NB4 (cell line): ENCODE data around the gene CLEC4M.

Experiments
- DNase-seq: peaks from one replicate; pipeline ENCODE4 v3.0.0; 2010; ENCODE audit warnings: low read depth
- H3K4me3 ChIP-seq: one replicate; pipeline ENCODE4 v1.5.1; 2011; ENCODE audit warnings: mild to moderate bottlenecking, low read depth, low read length, moderate library complexity
- MYC ChIP-seq: IDR thresholded peaks from 2 replicates; pipeline ENCODE4 v1.6.1; 2011; ENCODE audit warnings: low read depth, low read length
- POLR2A ChIP-seq: IDR thresholded peaks from 2 replicates; pipeline ENCODE4 v1.6.1; 2011; ENCODE audit warnings: mild to moderate bottlenecking; ENCODE audit not compliant: insufficient read length; ENCODE audit errors: extremely low read depth
- TF ChIP-seq, protein P1 (sequence below): IDR thresholded peaks from one replicate; pipeline ENCODE4 v1.5.1; 2012; ENCODE audit warnings: low read depth, low read length
- TF ChIP-seq, protein P2 (sequence below): IDR thresholded peaks from 2 replicates; pipeline ENCODE4 v1.6.1; 2011; ENCODE audit warnings: low read depth, low read length

CLEC4M gene

DNA sequence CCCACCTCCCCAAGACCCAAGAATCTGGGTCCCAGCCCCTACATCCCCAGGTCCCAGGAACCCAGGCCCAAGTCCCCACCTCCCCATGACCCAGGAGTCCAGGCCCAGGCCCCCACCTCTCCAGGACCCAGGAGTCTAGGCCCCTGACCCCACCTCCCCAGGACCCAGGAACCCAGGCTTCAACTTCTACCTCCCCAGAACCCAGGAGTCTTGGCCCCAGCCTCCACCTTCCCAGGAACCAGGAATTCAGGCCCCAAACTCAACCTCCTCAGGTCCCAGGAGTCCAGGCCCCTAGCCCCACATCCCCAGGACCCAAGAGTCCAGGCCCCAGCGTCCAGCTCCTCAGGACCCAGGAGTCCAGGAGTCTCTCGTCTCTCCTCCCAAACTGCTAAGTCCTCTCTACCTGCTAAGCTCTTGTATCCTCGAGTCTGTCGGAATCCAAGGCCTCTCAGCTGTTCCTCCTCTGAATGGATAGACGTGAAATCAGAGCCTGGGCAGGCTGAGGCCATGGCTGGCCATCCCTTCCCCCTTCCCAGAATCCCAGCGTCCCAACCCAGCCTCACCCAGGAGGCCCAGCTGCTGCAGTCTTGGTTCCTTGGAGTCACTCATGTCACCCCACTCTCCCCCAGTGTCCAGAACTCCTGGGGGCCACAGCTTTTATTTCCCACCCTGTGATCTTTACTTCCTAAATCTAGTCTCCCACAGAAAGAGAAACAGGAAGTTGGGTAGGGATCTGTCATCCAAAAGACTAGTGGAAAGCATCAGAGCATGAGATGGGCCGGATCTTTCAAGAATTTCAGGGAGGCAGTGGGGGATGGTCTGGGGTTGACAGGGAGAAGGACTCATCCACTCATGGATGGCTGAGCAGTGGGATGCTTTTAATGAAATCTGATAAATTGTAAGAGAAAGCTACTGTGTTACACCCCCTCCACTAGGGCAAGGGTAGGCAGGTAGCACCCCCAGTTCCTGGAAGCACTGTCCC, 15.8 kb upstream of the CLEC4M start, which contains the start of gene CD209:
Gene CD209, minus strand, starts transcription at position 632 of the 982 bp plus-strand sequence. Its CDS starts 23 bp downstream, at position 609.
- DNase-seq, result no peak
- TF ChIP-seq, protein P1, sequence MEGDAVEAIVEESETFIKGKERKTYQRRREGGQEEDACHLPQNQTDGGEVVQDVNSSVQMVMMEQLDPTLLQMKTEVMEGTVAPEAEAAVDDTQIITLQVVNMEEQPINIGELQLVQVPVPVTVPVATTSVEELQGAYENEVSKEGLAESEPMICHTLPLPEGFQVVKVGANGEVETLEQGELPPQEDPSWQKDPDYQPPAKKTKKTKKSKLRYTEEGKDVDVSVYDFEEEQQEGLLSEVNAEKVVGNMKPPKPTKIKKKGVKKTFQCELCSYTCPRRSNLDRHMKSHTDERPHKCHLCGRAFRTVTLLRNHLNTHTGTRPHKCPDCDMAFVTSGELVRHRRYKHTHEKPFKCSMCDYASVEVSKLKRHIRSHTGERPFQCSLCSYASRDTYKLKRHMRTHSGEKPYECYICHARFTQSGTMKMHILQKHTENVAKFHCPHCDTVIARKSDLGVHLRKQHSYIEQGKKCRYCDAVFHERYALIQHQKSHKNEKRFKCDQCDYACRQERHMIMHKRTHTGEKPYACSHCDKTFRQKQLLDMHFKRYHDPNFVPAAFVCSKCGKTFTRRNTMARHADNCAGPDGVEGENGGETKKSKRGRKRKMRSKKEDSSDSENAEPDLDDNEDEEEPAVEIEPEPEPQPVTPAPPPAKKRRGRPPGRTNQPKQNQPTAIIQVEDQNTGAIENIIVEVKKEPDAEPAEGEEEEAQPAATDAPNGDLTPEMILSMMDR, result no peak
- TF ChIP-seq POLR2A, result no peak
- TF ChIP-seq MYC, result no peak
- TF ChIP-seq, protein P2, sequence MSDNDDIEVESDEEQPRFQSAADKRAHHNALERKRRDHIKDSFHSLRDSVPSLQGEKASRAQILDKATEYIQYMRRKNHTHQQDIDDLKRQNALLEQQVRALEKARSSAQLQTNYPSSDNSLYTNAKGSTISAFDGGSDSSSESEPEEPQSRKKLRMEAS, result no peak
- H3K4me3 ChIP-seq, result no peak within 1 kb of the TSS

GRCh38 chr19:7748171-7748570, 14.9 kb upstream of the CLEC4M start:
- TF ChIP-seq MYC (no peak), POLR2A (no peak)
- TF ChIP-seq, protein P1, result no peak
- TF ChIP-seq, protein P2, result no peak
- no peak overlapping the region for H3K4me3 ChIP-seq
- no peak for DNase-seq

DNA sequence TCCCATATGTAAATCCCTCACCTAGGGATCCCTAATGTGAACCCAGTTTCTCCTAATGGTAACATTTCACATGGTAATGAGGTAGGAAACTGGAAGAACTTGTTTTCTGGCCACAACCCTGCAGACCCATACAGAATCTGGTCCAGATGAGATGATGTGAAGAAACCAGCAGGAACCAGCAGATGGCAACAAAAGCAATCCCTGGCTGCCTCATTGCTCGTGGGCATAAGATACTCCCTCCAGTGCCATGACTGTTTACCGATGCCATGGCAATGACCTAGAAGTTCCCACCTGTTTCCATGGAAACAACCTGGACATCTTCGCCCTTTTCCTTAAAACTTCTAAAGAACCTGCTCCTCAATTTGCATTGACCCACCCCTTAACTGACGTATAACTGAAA, 14.3 kb upstream of the CLEC4M start:
- DNase-seq, result peak; percentile 55
- TF ChIP-seq, protein P1, result peak; percentile 32
- TF ChIP-seq POLR2A, result no peak
- no peak overlapping the region for H3K4me3 ChIP-seq

- TF ChIP-seq, protein P2, result no peak
- TF ChIP-seq POLR2A, result no peak
- TF ChIP-seq, protein P1, result no peak
- no peak for TF ChIP-seq MYC
- peak; percentile 44 for DNase-seq
- no peak overlapping the region for H3K4me3 ChIP-seq
Observed at GRCh38 chr19:7751157-7751783, 11.8 kb upstream of the CLEC4M start.

- TF ChIP-seq MYC (no peak), POLR2A (no peak)
- TF ChIP-seq, protein P1, result no peak
- TF ChIP-seq, protein P2, result no peak
- DNase-seq, result no peak
- no peak overlapping the region for H3K4me3 ChIP-seq
Observed at GRCh38 chr19:7756258-7756657, 6.8 kb upstream of the CLEC4M start.
